Progenitor cell of endocrine pancreas (in vitro differentiated cells): ENCODE results near the gene HAUS8. TPM values are rescaled to one million over a fixed set of nuclear protein-coding genes. Genes with fewer than 3 reads are reported as not detected.

Experiments
- DNase-seq: peaks from one replicate; pipeline ENCODE4 v3.0.0; 2021; ENCODE audit warnings: low spot score; ENCODE audit not compliant: unreplicated experiment
- H3K27ac Mint-ChIP-seq: 2 replicates; pipeline ENCODE4 v1.8.0; 2021; ENCODE audit warnings: mild to moderate bottlenecking, moderate library complexity, mixed read lengths
- H3K27me3 Mint-ChIP-seq: 2 replicates; pipeline ENCODE4 v1.8.0; 2021; ENCODE audit warnings: mixed read lengths
- H3K36me3 Mint-ChIP-seq: 2 replicates; pipeline ENCODE4 v1.8.0; 2022; ENCODE audit warnings: mixed read lengths; ENCODE audit not compliant: insufficient read depth
- H3K4me1 Mint-ChIP-seq: 2 replicates; pipeline ENCODE4 v1.8.0; 2021; ENCODE audit warnings: low read depth, mixed read lengths
- H3K4me3 Mint-ChIP-seq: 2 replicates; pipeline ENCODE4 v1.8.0; 2021; ENCODE audit warnings: low read depth, mild to moderate bottlenecking, moderate library complexity, mixed read lengths
- H3K9me3 Mint-ChIP-seq: 2 replicates; pipeline ENCODE4 v1.8.0; 2021; ENCODE audit warnings: low read depth, mixed read lengths
- total RNA-seq: library from RNA; stranded (reverse); gene quantifications from 2 replicates; pipeline ENCODE4 v1.2.1, GENCODE V29; 2021
- TF ChIP-seq, protein P1 (sequence below): fragments of 200-600 bp; sonication (generic); IDR thresholded peaks from one replicate; pipeline ENCODE4 v1.5.0; 2021; ENCODE audit warnings: antibody characterized with exemption, mild to moderate bottlenecking; ENCODE audit not compliant: unreplicated experiment

The HAUS8 gene
- total RNA-seq, 1 donor from 2014 or later: 17.7 TPM

DNA sequence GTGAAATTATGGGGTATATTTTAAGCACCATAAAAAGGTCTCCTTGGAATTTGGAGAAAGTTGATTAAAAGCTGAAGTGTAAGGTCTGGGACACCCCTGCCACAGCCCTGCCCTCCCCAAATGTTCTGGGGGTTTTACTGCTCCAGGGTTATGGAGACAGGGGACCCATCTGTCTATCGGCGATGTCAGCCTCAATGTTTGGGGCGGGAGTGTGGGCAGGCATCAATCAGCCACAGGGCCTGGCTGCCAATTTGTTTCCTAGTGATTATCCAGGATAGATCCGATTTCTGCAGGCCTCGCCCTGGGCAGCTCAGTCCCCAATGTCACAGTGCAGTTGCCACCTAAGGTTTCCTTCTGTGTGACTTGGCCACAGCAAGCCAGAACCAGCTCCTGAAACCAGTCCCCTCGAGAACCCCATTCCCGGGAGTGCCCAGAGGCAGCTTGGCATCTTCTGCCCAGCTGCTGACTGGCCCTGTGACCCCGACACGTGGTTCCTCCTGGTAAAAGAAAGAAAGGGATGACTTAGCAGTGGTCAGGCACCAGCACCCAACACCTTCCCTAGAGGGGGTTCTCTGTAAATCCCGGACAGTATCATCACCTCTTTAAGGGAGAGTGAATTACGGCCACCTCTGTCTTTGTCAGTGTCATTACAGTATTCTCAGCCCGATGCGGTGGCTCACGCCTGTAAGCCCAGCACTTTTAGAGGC is 41.9 kb upstream of the HAUS8 start:
- H3K27ac Mint-ChIP-seq: peak overlapping the region; percentile 52
- H3K9me3 Mint-ChIP-seq: no peaks in the 10 kb centered on the region
- TF ChIP-seq, protein P1, sequence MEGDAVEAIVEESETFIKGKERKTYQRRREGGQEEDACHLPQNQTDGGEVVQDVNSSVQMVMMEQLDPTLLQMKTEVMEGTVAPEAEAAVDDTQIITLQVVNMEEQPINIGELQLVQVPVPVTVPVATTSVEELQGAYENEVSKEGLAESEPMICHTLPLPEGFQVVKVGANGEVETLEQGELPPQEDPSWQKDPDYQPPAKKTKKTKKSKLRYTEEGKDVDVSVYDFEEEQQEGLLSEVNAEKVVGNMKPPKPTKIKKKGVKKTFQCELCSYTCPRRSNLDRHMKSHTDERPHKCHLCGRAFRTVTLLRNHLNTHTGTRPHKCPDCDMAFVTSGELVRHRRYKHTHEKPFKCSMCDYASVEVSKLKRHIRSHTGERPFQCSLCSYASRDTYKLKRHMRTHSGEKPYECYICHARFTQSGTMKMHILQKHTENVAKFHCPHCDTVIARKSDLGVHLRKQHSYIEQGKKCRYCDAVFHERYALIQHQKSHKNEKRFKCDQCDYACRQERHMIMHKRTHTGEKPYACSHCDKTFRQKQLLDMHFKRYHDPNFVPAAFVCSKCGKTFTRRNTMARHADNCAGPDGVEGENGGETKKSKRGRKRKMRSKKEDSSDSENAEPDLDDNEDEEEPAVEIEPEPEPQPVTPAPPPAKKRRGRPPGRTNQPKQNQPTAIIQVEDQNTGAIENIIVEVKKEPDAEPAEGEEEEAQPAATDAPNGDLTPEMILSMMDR: no peak
- H3K4me3 Mint-ChIP-seq: no peak overlapping the region
- H3K4me1 Mint-ChIP-seq: no peaks in the 10 kb centered on the region
- peaks cover 2% of the 10 kb centered on the region for H3K36me3 Mint-ChIP-seq
- DNase-seq: no peak
- H3K27me3 Mint-ChIP-seq: no peaks in the 10 kb centered on the region

DNA sequence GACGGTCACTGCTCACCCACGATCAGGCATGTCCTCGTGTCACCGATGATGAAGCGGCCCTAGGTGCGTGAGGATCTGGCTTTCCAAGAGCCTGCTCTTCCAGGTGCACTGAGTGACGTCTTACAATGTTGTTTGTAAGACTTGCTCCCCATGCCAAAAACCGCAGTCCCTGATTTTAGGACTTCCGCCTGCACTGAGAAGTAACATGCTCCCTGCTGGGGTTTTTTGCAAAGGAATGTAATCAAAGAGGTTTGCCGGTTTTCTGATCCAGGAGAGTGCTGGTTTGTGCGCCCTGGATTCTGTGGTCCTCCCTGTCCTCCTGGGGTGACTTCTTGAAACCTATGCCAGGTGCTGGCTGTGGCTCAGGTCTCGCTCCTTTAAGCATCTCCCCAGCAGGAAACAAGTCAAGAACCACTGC is 39.2 kb upstream of the HAUS8 start:
- DNase-seq: no peak
- Mint-ChIP-seq H3K9me3 (no peaks in the 10 kb centered on the region), H3K27ac (no peak overlapping the region), H3K27me3 (no peaks in the 10 kb centered on the region), H3K36me3 (peaks cover 4% of the 10 kb centered on the region), H3K4me1 (no peaks in the 10 kb centered on the region), H3K4me3 (no peak overlapping the region)
- TF ChIP-seq, protein P1: no peak

DNA sequence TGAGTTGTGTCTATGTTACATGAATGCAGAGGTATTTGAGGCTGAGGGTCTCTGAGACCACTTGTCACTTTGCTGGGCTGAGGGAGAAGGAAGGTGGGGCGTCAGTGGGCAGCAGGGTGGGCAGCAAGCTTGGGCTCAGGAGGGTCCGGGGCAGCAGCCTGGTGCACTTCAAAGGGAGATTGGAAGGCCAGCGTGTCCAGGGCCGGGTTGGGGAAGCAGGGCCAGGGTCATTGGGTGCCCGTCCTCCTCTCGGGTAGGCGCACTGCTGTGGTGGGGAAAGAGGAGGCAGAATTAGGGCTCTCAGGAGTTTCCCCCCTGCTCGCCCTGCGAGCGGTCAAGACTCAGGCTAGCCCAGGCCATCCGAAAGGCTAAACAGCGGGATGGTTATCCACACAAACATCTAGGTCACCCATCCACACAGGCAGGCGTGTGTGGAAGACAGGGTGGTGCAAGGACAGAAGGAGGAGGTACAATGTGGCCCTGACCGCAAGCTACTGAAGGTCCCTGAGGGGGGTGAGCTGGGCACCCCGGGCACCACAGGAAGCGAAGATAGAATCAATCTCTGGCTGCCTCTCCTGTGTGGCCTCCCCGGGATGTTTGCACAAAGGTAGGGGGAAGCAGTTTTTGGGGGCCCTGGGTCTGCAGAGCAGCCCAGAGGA is 38.0 kb upstream of the HAUS8 start:
- Mint-ChIP-seq H3K4me1 (no peaks in the 10 kb centered on the region), H3K27me3 (no peaks in the 10 kb centered on the region), H3K9me3 (no peaks in the 10 kb centered on the region), H3K4me3 (no peak overlapping the region), H3K36me3 (peaks cover 4% of the 10 kb centered on the region), H3K27ac (peak overlapping the region; percentile 26)
- no peak for DNase-seq
- TF ChIP-seq, protein P1: no peak

DNA sequence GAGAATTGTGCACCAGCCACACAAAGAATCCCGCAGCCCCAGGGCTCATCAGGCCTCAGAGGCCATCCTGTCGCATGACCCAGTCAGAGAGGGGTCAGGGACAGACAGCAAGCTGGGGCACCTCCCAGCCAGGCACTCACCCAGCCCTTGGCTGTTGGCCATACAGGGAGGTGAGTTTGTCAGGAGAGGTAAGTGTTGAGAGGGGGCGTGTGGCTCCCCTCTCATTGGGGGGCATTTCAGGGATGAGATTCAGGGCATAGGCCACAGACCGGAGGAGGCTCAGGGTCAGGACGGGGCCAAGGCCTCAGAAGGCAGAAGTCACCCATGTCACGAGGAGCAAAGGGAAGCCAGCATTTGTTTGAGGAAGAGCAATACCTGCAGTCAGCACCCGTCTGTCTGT is 37.4 kb upstream of the HAUS8 start:
- H3K27me3 Mint-ChIP-seq: no peaks in the 10 kb centered on the region
- DNase-seq: no peak
- H3K36me3 Mint-ChIP-seq: peaks cover 4% of the 10 kb centered on the region
- no peak overlapping the region for H3K27ac Mint-ChIP-seq
- no peak overlapping the region for H3K4me3 Mint-ChIP-seq
- no peaks in the 10 kb centered on the region for H3K4me1 Mint-ChIP-seq
- H3K9me3 Mint-ChIP-seq: no peaks in the 10 kb centered on the region
- TF ChIP-seq, protein P1: no peak

DNA sequence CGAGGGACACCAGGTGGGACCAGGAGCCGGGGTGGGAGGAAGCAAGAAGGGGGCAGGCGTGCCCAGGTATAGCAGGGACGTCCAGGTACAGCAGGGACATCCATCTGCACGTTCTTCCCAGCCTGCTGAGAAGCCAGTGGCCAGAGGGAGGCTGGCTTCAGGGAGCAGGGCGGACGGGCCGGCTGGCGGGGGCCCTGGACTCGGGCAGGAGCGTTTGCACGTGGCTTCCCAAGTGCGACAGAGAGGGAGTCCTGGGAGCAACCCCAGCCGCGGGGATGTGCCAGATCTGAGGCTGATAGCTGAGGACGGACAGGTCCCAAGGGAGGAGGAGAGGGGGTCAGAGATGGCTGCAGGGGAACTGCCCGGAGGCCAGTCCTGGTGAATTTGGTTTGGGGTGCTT is 37.0 kb upstream of the HAUS8 start:
- Mint-ChIP-seq H3K27ac (no peak overlapping the region), H3K4me1 (no peaks in the 10 kb centered on the region), H3K36me3 (peaks cover 4% of the 10 kb centered on the region), H3K27me3 (no peaks in the 10 kb centered on the region), H3K9me3 (no peaks in the 10 kb centered on the region), H3K4me3 (no peak overlapping the region)
- DNase-seq: no peak
- TF ChIP-seq, protein P1: no peak
